CD4-positive, alpha-beta memory T cell (primary cell): ENCODE results near the gene CCDC88C. TPM values are rescaled to one million over a fixed set of nuclear protein-coding genes. Genes with fewer than 3 reads are reported as not detected.

Source experiments
- CTCF ChIA-PET: fragments of 350-600 bp; sonication (Branson Sonifier 250); formaldehyde crosslinking; loops from one replicate; lab custom pipeline; 2021; ENCODE audit warnings: inconsistent platforms; ENCODE audit not compliant: partially characterized antibody; lab: Charles Lee
- POLR2A ChIA-PET: fragments of 350-600 bp; sonication (Branson Sonifier 250); formaldehyde crosslinking; loops from one replicate; lab custom pipeline; 2021; ENCODE audit not compliant: partially characterized antibody; lab: Charles Lee
- DNase-seq, 5 donors: peaks; one replicate each; pipeline versions ENCODE4 v3.0.0 to v3.0.0-alpha.2; 2020 to 2022; ENCODE audit warnings: mixed read lengths in 1 of 5
- H3K27ac ChIP-seq: one replicate; pipeline ENCODE4 v1.7.0; 2013; ENCODE audit warnings: low read depth, low read length
- H3K27me3 ChIP-seq: 2 replicates; pipeline ENCODE4 v1.7.0; 2013; ENCODE audit warnings: mild to moderate bottlenecking, low read length, moderate library complexity; ENCODE audit not compliant: insufficient read depth
- H3K36me3 ChIP-seq: 2 replicates; pipeline ENCODE4 v1.7.0; 2013; ENCODE audit warnings: mild to moderate bottlenecking, low read length, moderate library complexity; ENCODE audit not compliant: insufficient read depth
- H3K4me1 ChIP-seq: 2 replicates; pipeline ENCODE4 v1.7.0; 2013; ENCODE audit warnings: mild to moderate bottlenecking, low read length, moderate library complexity; ENCODE audit not compliant: insufficient read depth
- H3K4me3 ChIP-seq, 2 donors: one replicate each; pipeline ENCODE4 v1.7.0; 2013; ENCODE audit warnings: low read length in 2 of 2, mild to moderate bottlenecking in 1 of 2
- H3K9me3 ChIP-seq, 2 donors: one replicate each; pipeline ENCODE4 v1.7.0; 2013; ENCODE audit warnings: low read length in 2 of 2, control low read depth in 1 of 2; ENCODE audit not compliant: control insufficient read depth in 1 of 2
- H3K27ac Mint-ChIP-seq, 7 donors: one replicate each; pipeline ENCODE4 v1.8.0; 2020 to 2021; ENCODE audit warnings: mixed read lengths in 7 of 7, mild to moderate bottlenecking in 6 of 7, inconsistent platforms in 3 of 7, moderate library complexity in 3 of 7
- H3K27me3 Mint-ChIP-seq, 2 donors: one replicate each; pipeline ENCODE4 v1.8.0; 2020 to 2021; ENCODE audit warnings: mixed read lengths in 2 of 2
- H3K36me3 Mint-ChIP-seq, 2 donors: one replicate each; pipeline ENCODE4 v1.8.0; 2020 to 2021; ENCODE audit warnings: mixed read lengths in 2 of 2, inconsistent platforms in 1 of 2, mild to moderate bottlenecking in 1 of 2
- H3K4me1 Mint-ChIP-seq, 4 donors: one replicate each; pipeline ENCODE4 v1.8.0; 2020 to 2021; ENCODE audit warnings: mixed read lengths in 4 of 4, mild to moderate bottlenecking in 1 of 4
- H3K4me3 Mint-ChIP-seq, 8 donors: one replicate each; pipeline ENCODE4 v1.8.0; 2020 to 2021; ENCODE audit warnings: mixed read lengths in 8 of 8, mild to moderate bottlenecking in 7 of 8, moderate library complexity in 6 of 8, inconsistent platforms in 3 of 8
- H3K9me3 Mint-ChIP-seq, 8 donors: one replicate each; pipeline ENCODE4 v1.8.0; 2020 to 2021; ENCODE audit warnings: mixed read lengths in 8 of 8, mild to moderate bottlenecking in 5 of 8, inconsistent platforms in 3 of 8, moderate library complexity in 1 of 8
- intact Hi-C: fragments of 100-400 bp; cut with micrococcal nuclease; formaldehyde crosslinking; loops from one replicate; pipeline ENCODE4 v1.15.1; 2023
- polyA plus RNA-seq, 2 donors: library from polyadenylated mRNA; unstranded; fragments of 300-500 nt; fragmentation: Illumina TruSeq; gene quantifications; one replicate each; pipeline ENCODE4 v1.2.3, GENCODE V29; 2021
- total RNA-seq, 2 experiments: library from RNA; stranded (reverse); gene quantifications; one replicate each; pipeline ENCODE4 v1.2.3, GENCODE V29; 2021

The CCDC88C gene
- total and polyA plus RNA-seq, 4 experiments from 2014 or later, result 17.1 to 293 (median 161) TPM

DNA sequence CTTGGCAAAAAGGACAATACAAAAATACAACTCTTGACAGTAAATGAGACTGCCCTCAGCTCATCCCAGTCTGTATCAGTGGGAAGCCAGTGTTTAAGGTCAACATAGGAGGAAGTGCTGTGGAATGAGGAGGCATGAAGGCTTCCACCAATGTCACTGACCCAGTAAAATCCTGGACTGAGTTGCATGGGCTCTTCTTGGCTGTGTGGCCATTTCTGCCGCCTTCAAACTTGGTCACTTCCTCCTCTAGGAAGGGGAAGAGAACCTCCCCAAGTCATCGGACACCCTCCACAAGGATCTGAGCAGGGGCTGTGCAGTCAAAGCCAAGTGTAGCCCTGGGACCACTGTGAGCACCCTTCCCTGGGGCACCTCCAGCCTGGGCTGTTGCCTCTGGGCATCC lies 185.0 kb downstream of the CCDC88C start:
- CTCF ChIA-PET, result interaction anchor here (1.2 kb wide), 2 partner anchors 11 to 55 kb away, joined by 4 read pairs; no protein-coding TSS in a partner anchor
- H3K27ac ChIP-seq, result peak overlapping the region; percentile 88
- peak overlapping the region in 7 of 8 donors; percentile 1 to 97 (median 57) for H3K4me3 Mint-ChIP-seq
- no peaks in the 10 kb centered on the region for H3K27me3 ChIP-seq
- H3K9me3 Mint-ChIP-seq, result peaks cover 0 to 10% (median 0%) of the 10 kb centered on the region in 8 donors
- peaks cover 12% of the 10 kb centered on the region for H3K36me3 ChIP-seq
- peaks cover 36 to 43% of the 10 kb centered on the region in 2 donors for H3K36me3 Mint-ChIP-seq
- peak overlapping the region; percentile 92 to 100 (median 99) for H3K27ac Mint-ChIP-seq
- H3K4me3 ChIP-seq, result no peak overlapping the region
- no peak for DNase-seq
- peaks cover 49 to 87% (median 72%) of the 10 kb centered on the region in 4 donors for H3K4me1 Mint-ChIP-seq
- no peaks in the 10 kb centered on the region for H3K9me3 ChIP-seq
- POLR2A ChIA-PET, result interaction anchor here (23.5 kb wide), 1 partner anchor 16 kb away, joined by 963 read pairs; the partner anchor contains the start of gene GPR68
- H3K4me1 ChIP-seq, result peaks cover 85% of the 10 kb centered on the region
- H3K27me3 Mint-ChIP-seq, result no peaks in the 10 kb centered on the region
- intact Hi-C loops, result no loop called here

DNA sequence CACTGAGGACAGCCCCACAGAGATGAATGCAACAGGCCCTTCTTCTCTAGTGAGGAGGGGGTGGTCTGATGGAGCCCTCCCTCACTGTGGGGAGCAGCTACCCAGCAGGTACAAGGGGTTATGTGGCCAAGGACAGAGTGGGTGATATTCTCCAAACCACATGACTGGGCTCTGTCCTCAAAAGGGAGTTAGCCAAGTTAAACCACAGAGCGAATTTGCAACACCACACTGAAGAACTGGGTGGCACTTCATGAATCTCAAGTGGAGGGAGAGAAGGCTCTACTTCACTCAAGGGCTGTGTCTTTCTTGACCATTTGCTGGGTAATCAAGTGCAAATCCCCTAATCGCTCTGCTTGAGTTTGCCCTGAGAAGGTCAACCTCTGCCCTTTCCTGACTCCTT lies 185.6 kb downstream of the CCDC88C start:
- Mint-ChIP-seq H3K4me1 (peaks cover 52 to 87% (median 74%) of the 10 kb centered on the region in 4 donors), H3K36me3 (peaks cover 33 to 40% of the 10 kb centered on the region in 2 donors), H3K27ac (peak overlapping the region; percentile 95 to 100 (median 99)), H3K27me3 (no peaks in the 10 kb centered on the region), H3K4me3 (peak overlapping the region in 7 of 8 donors; percentile 62 to 97 (median 83)), H3K9me3 (peaks cover 0 to 10% (median 0%) of the 10 kb centered on the region in 8 donors)
- H3K27me3 ChIP-seq, result no peaks in the 10 kb centered on the region
- H3K9me3 ChIP-seq, result no peaks in the 10 kb centered on the region
- peak overlapping the region; percentile 2 to 16 for H3K4me3 ChIP-seq
- H3K27ac ChIP-seq, result peak overlapping the region; percentile 88
- DNase-seq, result no peak
- intact Hi-C loops, result no loop called here
- peaks cover 12% of the 10 kb centered on the region for H3K36me3 ChIP-seq
- ChIA-PET POLR2A (interaction anchor here (23.5 kb wide), 1 partner anchor 16 kb away, joined by 963 read pairs; the partner anchor contains the start of gene GPR68), CTCF (interaction anchor here (1.2 kb wide), 1 partner anchor 11 kb away, joined by 4 read pairs; no protein-coding TSS in a partner anchor)
- H3K4me1 ChIP-seq, result peaks cover 87% of the 10 kb centered on the region

- H3K4me3 Mint-ChIP-seq, result peak overlapping the region; percentile 2 to 97 (median 82)
- Histone ChIP-seq H3K9me3 (no peaks in the 10 kb centered on the region), H3K36me3 (peaks cover 12% of the 10 kb centered on the region), H3K4me3 (peak overlapping the region; percentile 2 to 16), H3K27ac (peak overlapping the region; percentile 88), H3K4me1 (peaks cover 92% of the 10 kb centered on the region), H3K27me3 (no peaks in the 10 kb centered on the region)
- peaks cover 29 to 40% of the 10 kb centered on the region in 2 donors for H3K36me3 Mint-ChIP-seq
- peaks cover 58 to 92% (median 80%) of the 10 kb centered on the region in 4 donors for H3K4me1 Mint-ChIP-seq
- peaks cover 0 to 10% (median 0%) of the 10 kb centered on the region in 8 donors for H3K9me3 Mint-ChIP-seq
- no peak for DNase-seq
- peak overlapping the region; percentile 95 to 100 (median 99) for H3K27ac Mint-ChIP-seq
- CTCF ChIA-PET, result interaction anchor here (1.0 kb wide), 1 partner anchor 13 kb away, joined by 5 read pairs; the partner anchor contains the start of gene GPR68
- intact Hi-C loops, result no loop called here
- POLR2A ChIA-PET, result interaction anchor here (23.5 kb wide), 1 partner anchor 17 kb away, joined by 963 read pairs; the partner anchor contains the start of gene GPR68
- no peaks in the 10 kb centered on the region for H3K27me3 Mint-ChIP-seq
These were observed 186.2 kb downstream of the CCDC88C start for GRCh38 chr14:91231446-91231845.

- Histone ChIP-seq H3K4me1 (peaks cover 91% of the 10 kb centered on the region), H3K9me3 (no peaks in the 10 kb centered on the region), H3K27me3 (no peaks in the 10 kb centered on the region), H3K4me3 (peak overlapping the region in 1 of 2 donors; percentile 26), H3K27ac (peak overlapping the region; percentile 88), H3K36me3 (peaks cover 8% of the 10 kb centered on the region)
- H3K36me3 Mint-ChIP-seq, result peaks cover 24 to 36% of the 10 kb centered on the region in 2 donors
- intact Hi-C loops, result no loop called here
- peak overlapping the region; percentile 95 to 100 (median 99) for H3K27ac Mint-ChIP-seq
- ChIA-PET CTCF (interaction anchor here (1.0 to 5.5 kb wide), 3 partner anchors 13 to 21 kb away, joined by 5 to 45 read pairs (median 38); partner anchors contain the start of gene GPR68), POLR2A (interaction anchor here (0.6 to 23.5 kb wide), 6 partner anchors 18 to 207 kb away, joined by 3 to 963 read pairs (median 15); partner anchors contain the start of genes GPR68 and RPS6KA5)
- H3K4me1 Mint-ChIP-seq, result peaks cover 67 to 93% (median 82%) of the 10 kb centered on the region in 4 donors
- peaks cover 0 to 10% (median 0%) of the 10 kb centered on the region in 8 donors for H3K9me3 Mint-ChIP-seq
- no peak for DNase-seq
- no peaks in the 10 kb centered on the region for H3K27me3 Mint-ChIP-seq
- peak overlapping the region; percentile 77 to 97 (median 86) for H3K4me3 Mint-ChIP-seq
These were observed 187.1 kb downstream of the CCDC88C start for GRCh38 chr14:91230397-91231035.

- H3K9me3 Mint-ChIP-seq, result peaks cover 0 to 10% (median 0%) of the 10 kb centered on the region in 8 donors
- no peaks in the 10 kb centered on the region for H3K27me3 ChIP-seq
- H3K36me3 ChIP-seq, result peaks cover 6% of the 10 kb centered on the region
- POLR2A ChIA-PET, result interaction anchor here (0.6 to 23.5 kb wide), 10 partner anchors 9 to 207 kb away, joined by 3 to 963 read pairs (median 4); partner anchors contain the start of genes GPR68 and RPS6KA5
- H3K36me3 Mint-ChIP-seq, result peaks cover 21 to 32% of the 10 kb centered on the region in 2 donors
- DNase-seq, result peak; percentile 82 to 88 (median 86)
- intact Hi-C loops, result loop anchor here (1.0 to 5.0 kb wide), 6 partner anchors 13 to 58 kb away; no protein-coding TSS in a partner anchor
- H3K4me3 ChIP-seq, result peak overlapping the region; percentile 1 to 26
- peaks cover 72 to 96% (median 87%) of the 10 kb centered on the region in 4 donors for H3K4me1 Mint-ChIP-seq
- peak overlapping the region; percentile 95 to 100 (median 99) for H3K27ac Mint-ChIP-seq
- CTCF ChIA-PET, result interaction anchor here (1.0 to 5.5 kb wide), 5 partner anchors 14 to 59 kb away, joined by 3 to 45 read pairs (median 28); partner anchors contain the start of gene GPR68
- peaks cover 96% of the 10 kb centered on the region for H3K4me1 ChIP-seq
- H3K9me3 ChIP-seq, result no peaks in the 10 kb centered on the region
- no peaks in the 10 kb centered on the region for H3K27me3 Mint-ChIP-seq
- peak overlapping the region; percentile 77 to 97 (median 86) for H3K4me3 Mint-ChIP-seq
- H3K27ac ChIP-seq, result peak overlapping the region; percentile 88
These were observed 187.8 kb downstream of the CCDC88C start for GRCh38 chr14:91229743-91230200.

DNA sequence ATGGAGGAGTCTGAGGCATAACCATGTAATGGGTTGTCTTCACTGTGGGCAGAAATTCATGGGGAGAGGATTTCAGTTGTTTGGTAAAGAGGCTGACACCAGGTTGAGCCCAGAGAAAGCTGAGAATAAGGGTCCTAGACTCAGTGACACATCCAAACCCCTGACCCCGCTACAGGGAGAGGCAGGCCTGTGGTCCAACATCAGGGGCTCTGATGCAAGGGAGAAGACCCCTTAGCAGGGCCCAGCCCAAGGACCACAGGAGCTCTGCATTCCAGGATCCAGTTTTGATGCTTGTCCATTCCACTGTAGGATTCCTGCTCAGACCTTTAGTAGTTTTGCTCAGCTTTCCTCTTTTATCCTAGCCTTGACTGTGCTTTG lies 188.6 kb downstream of the CCDC88C start:
- Mint-ChIP-seq H3K27ac (peak overlapping the region; percentile 97 to 100 (median 99)), H3K36me3 (peaks cover 17 to 26% of the 10 kb centered on the region in 2 donors), H3K27me3 (no peaks in the 10 kb centered on the region), H3K4me1 (peaks cover 73 to 96% (median 86%) of the 10 kb centered on the region in 4 donors), H3K9me3 (peaks cover 0 to 10% (median 0%) of the 10 kb centered on the region in 8 donors), H3K4me3 (peak overlapping the region; percentile 41 to 97 (median 86))
- POLR2A ChIA-PET, result interaction anchor here (0.5 to 23.5 kb wide), 15 partner anchors 8 to 187 kb away, joined by 3 to 963 read pairs (median 5); partner anchors contain the start of genes DGLUCY, GPR68 and RPS6KA5
- DNase-seq, result no peak
- Histone ChIP-seq H3K27ac (peak overlapping the region; percentile 88), H3K36me3 (peaks cover 4% of the 10 kb centered on the region), H3K27me3 (no peaks in the 10 kb centered on the region), H3K9me3 (no peaks in the 10 kb centered on the region), H3K4me3 (peak overlapping the region; percentile 1 to 26), H3K4me1 (peaks cover 98% of the 10 kb centered on the region)
- CTCF ChIA-PET, result interaction anchor here (0.5 to 5.5 kb wide), 7 partner anchors 15 to 206 kb away, joined by 3 to 45 read pairs (median 7); partner anchors contain the start of gene GPR68
- intact Hi-C loops, result loop anchor here (1.0 to 5.0 kb wide), 6 partner anchors 14 to 58 kb away; no protein-coding TSS in a partner anchor
